Measurements from ENCODE around the gene C1GALT1C1. TPM values are rescaled to one million over a fixed set of nuclear protein-coding genes. Genes with fewer than 3 reads are reported as not detected.

The C1GALT1C1 gene
- total RNA-seq (2013): 26.7 TPM
- polyA plus RNA-seq (10 to 100 TPM in 2 of 3 donors, 1 to 10 TPM in 1; 8.3 to 44.3 (median 42.1) TPM), polyA minus RNA-seq (10.7 and 15.2 TPM in 2 replicates), total RNA-seq (1.9 to 11.3 (median 8.1) reads per million in 11 experiments)

DNA sequence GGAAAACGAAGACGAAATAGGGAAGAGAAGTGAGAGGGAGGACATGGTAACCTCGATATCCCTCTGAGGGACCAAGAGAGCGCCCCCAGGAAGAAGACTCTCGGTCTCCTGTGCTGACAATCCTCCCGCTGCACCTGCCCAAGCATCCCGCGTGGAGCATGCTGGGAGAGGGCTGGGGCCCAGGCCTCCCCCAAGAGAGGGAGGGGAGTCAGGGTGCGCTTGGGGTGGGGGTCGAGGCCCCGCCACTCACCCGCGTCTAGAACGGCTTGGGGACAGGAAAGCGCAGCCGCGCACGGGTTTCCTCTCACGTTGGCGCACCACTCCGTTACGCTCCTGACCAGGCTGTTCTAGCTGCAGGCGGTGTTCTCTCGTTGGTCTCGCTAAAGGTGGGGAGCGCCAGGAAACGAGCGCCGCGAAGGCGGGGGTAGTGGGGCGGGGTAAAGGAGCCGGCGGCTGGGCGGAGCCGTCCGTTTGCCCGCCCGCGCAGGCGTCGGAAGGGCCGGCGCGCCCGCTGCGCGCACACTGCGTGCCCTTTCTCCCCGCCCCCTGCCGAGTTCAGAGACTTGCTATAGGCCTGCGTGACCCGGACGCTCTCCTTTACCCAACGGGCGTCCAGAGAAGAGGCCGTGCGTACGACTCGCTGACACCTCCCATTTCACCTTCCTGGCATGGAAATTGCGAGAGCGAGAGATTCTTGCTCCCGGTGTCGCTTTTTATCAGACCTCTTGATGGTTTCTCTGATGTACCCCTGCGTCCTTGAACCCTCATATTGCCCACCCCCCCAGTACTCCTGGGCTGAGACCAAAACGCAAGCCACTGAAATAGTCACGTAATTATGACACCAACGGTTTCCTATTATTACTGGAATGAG, at the start of gene C1GALT1C1:
Gene C1GALT1C1, minus strand, starts transcription at position 388 of the 871 bp plus-strand sequence. CDS start 2,888 bp downstream, outside the sequence.
- Histone ChIP-seq H3K36me3 (replicated peaks in 1 of 2; ENCODE audit: control insufficient read depth in 1 of 2, insufficient read depth in 2 of 2, low read length in 2 of 2) (no peaks in the 10 kb centered on the region), H3K27ac (ENCODE audit: low read depth in 1 of 2, low read length in 2 of 2) (peak within 1 kb of the TSS; percentile 89 to 98), H3K9me3 (replicated peaks in 1 of 2; ENCODE audit: control insufficient read depth in 1 of 2, insufficient read depth in 1 of 2, low read length in 2 of 2) (no peaks in the 10 kb centered on the region), H3K9ac (ENCODE audit: insufficient read depth, low read length, poor library complexity, severe bottlenecking) (peak within 1 kb of the TSS; percentile 83), H3K4me3 (replicated peaks in 1 of 3; ENCODE audit: low read depth in 2 of 3, low read length in 3 of 3) (peak within 1 kb of the TSS; percentile 80 to 85 (median 83)), H4K20me1 (ENCODE audit: insufficient read depth, low read length) (no peaks in the 10 kb centered on the region), H3K79me2 (ENCODE audit: insufficient read depth, low read length) (peaks cover 31% of the 10 kb centered on the region), H3K27me3 (ENCODE audit: control insufficient read depth in 2 of 2, insufficient read depth in 2 of 2, low read length in 2 of 2) (no peaks in the 10 kb centered on the region), H3K4me1 (ENCODE audit: control insufficient read depth in 1 of 2, insufficient read depth in 2 of 2, low read length in 2 of 2) (peaks cover 8 to 16% of the 10 kb centered on the region in 2 donors), H2AFZ (ENCODE audit: insufficient read depth, low read depth, low read length, poor library complexity, severe bottlenecking) (peak within 1 kb of the TSS; percentile 81), H3K4me2 (replicated peaks; ENCODE audit: extremely low read depth, low read length, poor library complexity, severe bottlenecking) (peak within 1 kb of the TSS; percentile 77)
- peak within 1 kb of the TSS; percentile 92 to 98 (median 96) for H3K27ac Mint-ChIP-seq
- peaks cover 10% of the 10 kb centered on the region for H3K4me1 Mint-ChIP-seq
- peak within 1 kb of the TSS; percentile 90 to 94 for H3K4me3 Mint-ChIP-seq
- TF ChIP-seq, protein P1, sequence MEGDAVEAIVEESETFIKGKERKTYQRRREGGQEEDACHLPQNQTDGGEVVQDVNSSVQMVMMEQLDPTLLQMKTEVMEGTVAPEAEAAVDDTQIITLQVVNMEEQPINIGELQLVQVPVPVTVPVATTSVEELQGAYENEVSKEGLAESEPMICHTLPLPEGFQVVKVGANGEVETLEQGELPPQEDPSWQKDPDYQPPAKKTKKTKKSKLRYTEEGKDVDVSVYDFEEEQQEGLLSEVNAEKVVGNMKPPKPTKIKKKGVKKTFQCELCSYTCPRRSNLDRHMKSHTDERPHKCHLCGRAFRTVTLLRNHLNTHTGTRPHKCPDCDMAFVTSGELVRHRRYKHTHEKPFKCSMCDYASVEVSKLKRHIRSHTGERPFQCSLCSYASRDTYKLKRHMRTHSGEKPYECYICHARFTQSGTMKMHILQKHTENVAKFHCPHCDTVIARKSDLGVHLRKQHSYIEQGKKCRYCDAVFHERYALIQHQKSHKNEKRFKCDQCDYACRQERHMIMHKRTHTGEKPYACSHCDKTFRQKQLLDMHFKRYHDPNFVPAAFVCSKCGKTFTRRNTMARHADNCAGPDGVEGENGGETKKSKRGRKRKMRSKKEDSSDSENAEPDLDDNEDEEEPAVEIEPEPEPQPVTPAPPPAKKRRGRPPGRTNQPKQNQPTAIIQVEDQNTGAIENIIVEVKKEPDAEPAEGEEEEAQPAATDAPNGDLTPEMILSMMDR (IDR thresholded peaks at IDR 0.05): no peak
- intact Hi-C loops (cut with micrococcal nuclease): loop anchor here (2.0 to 5.0 kb wide), 2 partner anchors 25 to 68 kb away; partner anchors contain the start of genes CUL4B (in 1 of the 2) and MCTS1 (in 1 of the 2)
- DNase-seq: peak; percentile 87 to 90 (median 87)
- peaks cover 0 to 7% (median 0%) of the 10 kb centered on the region in 7 donors for H3K9me3 Mint-ChIP-seq
- 0% methylated on average over 28 of the region's 68 CpGs for WGBS (ENCODE audit: insufficient coverage)
- H3K36me3 Mint-ChIP-seq: peaks cover 0 to 3% of the 10 kb centered on the region in 2 donors
- peaks cover 0 to 2% (median 0%) of the 10 kb centered on the region in 3 donors for H3K27me3 Mint-ChIP-seq (ENCODE audit: low read depth in 3 of 3)

DNA sequence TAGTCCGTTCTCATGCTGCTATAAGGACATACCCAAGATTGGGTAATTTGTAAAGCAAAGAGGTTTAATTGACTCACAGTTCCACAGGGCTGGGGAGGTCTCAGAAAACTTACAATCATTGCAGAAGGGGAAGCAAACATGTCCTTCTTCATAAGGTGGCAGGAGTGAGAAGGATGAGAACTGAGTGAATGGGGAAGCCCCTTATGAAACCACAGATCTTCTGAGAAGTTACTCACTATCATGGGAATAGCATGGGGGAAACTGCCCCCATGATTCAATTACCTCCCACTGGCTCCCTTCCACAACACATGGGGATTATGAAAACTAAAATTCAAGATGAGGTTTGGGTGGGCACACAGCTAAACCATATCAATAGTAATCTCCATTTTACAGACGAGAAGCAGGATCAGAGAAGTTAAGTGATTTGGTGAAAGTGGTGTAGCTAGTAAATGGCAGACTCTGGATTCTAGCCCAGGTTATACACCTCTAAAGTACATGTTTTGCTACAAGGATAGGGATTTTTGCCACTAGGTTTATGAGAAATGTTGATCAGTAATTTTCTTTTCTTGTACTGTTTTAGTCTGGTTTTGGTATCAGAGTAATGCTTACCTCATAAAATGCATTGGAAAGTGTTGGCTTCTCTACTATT, 47.3 kb upstream of the C1GALT1C1 start:
- peaks cover 3 to 14% (median 6%) of the 10 kb centered on the region in 7 donors for H3K9me3 Mint-ChIP-seq
- no peaks in the 10 kb centered on the region for H3K27me3 ChIP-seq (ENCODE audit: control insufficient read depth in 2 of 2, insufficient read depth in 2 of 2, low read length in 2 of 2)
- H3K4me1 Mint-ChIP-seq: no peaks in the 10 kb centered on the region
- H3K9me3 ChIP-seq (replicated peaks in 1 of 2; ENCODE audit: control insufficient read depth in 1 of 2, insufficient read depth in 1 of 2, low read length in 2 of 2): no peaks in the 10 kb centered on the region
- H3K4me3 ChIP-seq (replicated peaks in 1 of 3; ENCODE audit: low read depth in 2 of 3, low read length in 3 of 3): no peak overlapping the region
- WGBS (ENCODE audit: insufficient coverage): no CpG with 5 or more reads among the region's 2 CpGs
- no peaks in the 10 kb centered on the region for H3K4me1 ChIP-seq (ENCODE audit: control insufficient read depth in 1 of 2, insufficient read depth in 2 of 2, low read length in 2 of 2)
- H2AFZ ChIP-seq (ENCODE audit: insufficient read depth, low read depth, low read length, poor library complexity, severe bottlenecking): no peak overlapping the region
- TF ChIP-seq, protein P1 (IDR thresholded peaks at IDR 0.05): no peak
- H4K20me1 ChIP-seq (ENCODE audit: insufficient read depth, low read length): no peaks in the 10 kb centered on the region
- H3K9ac ChIP-seq (ENCODE audit: insufficient read depth, low read length, poor library complexity, severe bottlenecking): no peak overlapping the region
- no peak overlapping the region for H3K27ac ChIP-seq (ENCODE audit: low read depth in 1 of 2, low read length in 2 of 2)
- no peak overlapping the region for H3K4me3 Mint-ChIP-seq
- no peaks in the 10 kb centered on the region for H3K79me2 ChIP-seq (ENCODE audit: insufficient read depth, low read length)
- intact Hi-C loops (cut with micrococcal nuclease): no loop called here
- no peaks in the 10 kb centered on the region for H3K36me3 ChIP-seq (replicated peaks in 1 of 2; ENCODE audit: control insufficient read depth in 1 of 2, insufficient read depth in 2 of 2, low read length in 2 of 2)
- peak in 1 of 3 donors; percentile 38 for DNase-seq
- no peaks in the 10 kb centered on the region for H3K36me3 Mint-ChIP-seq
- H3K27ac Mint-ChIP-seq: no peak overlapping the region
- no peak overlapping the region for H3K4me2 ChIP-seq (replicated peaks; ENCODE audit: extremely low read depth, low read length, poor library complexity, severe bottlenecking)
- no peaks in the 10 kb centered on the region for H3K27me3 Mint-ChIP-seq (ENCODE audit: low read depth in 3 of 3)
